ENCODE measurements around the gene IQGAP3.

The IQGAP3 gene

DNA sequence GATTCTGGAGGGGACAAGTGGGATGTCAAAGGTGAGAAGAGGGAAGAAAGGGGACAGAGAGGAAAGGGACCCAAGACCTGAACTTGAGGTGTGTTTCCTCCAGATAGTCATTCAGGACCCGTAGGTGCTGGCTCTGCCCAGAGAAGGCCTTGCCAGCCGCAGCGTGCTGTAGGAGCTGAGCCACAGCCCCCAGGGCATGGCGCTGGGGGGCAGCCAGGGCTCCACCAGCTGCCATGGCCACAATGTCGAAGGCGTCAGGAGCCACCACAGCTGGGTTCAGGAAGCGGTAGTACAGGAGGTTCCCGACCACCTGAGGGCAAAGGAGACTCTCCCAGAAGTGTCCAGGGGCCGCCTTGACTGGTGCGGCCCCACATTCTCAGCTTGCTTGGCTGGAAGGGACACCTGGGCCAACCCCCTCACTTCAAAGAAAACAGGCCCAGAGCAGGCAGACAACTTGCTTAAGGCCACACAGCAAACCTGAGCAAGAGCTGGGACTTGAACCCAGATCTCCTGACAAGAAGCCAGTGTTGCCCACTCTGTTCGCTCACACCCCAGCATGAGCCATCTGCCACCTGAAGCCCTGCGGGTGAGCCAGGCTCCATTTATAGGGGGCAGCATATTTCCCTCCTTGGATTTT lies 37.8 kb downstream of the IQGAP3 start:
- Histone ChIP-seq H3K36me3 (ENCODE audit: control insufficient read depth in 5 of 5, insufficient read depth in 5 of 5, low read length in 5 of 5) (no peaks in the 10 kb centered on the region), H3K4me3 (ENCODE audit: low read depth in 1 of 5, low read length in 5 of 5) (no peak overlapping the region), H3K27ac (ENCODE audit: low read depth, low read length) (no peak overlapping the region)

DNA sequence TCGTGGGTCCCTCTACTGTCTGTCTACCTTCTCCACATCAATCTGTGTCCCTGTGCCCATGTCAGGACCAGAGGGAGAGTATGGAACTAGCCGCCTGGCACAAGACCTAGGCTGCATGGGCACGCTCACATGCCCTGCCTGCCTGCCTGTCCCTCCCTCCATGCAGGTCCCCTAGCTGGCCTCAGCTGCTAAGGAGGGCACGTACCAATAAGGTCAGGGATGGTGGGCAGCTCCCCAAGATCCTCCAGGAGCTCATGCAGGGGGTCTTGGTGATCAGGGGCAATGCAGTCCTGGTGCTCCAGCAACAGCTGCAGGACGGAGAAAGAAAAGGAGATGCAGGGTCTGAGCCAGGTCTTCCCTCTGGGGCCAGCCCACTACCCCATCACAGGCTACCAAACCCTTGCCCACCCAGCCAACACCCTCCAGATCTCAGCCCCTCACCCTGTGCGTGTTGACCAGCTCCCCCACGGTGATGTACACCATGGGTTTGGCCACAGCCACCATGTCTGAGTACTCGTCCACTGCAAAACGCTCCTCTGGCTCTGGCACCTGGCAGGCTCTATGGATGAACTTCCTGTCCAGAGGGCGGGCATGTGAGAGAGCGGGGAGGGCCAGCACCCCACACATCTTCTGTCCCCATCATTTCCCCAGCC lies 38.7 kb downstream of the IQGAP3 start:
- Histone ChIP-seq H3K4me1 (ENCODE audit: control insufficient read depth in 5 of 5, insufficient read depth in 5 of 5, low read length in 5 of 5) (no peaks in the 10 kb centered on the region), H3K9me3 (ENCODE audit: control insufficient read depth in 5 of 5, low read length in 5 of 5) (no peaks in the 10 kb centered on the region), H3K27me3 (ENCODE audit: control insufficient read depth in 5 of 5, insufficient read depth in 4 of 5, low read length in 5 of 5) (no peaks in the 10 kb centered on the region), H3K4me3 (ENCODE audit: low read depth in 1 of 5, low read length in 5 of 5) (no peak overlapping the region), H3K36me3 (ENCODE audit: control insufficient read depth in 5 of 5, insufficient read depth in 5 of 5, low read length in 5 of 5) (no peaks in the 10 kb centered on the region), H3K9ac (ENCODE audit: low read length in 5 of 5) (no peak overlapping the region), H3K27ac (ENCODE audit: low read depth, low read length) (no peak overlapping the region)

More for the DNA sequence above, 37.8 kb downstream of the IQGAP3 start:
- H3K9ac ChIP-seq (ENCODE audit: low read length in 5 of 5): no peak overlapping the region
- no peaks in the 10 kb centered on the region for H3K9me3 ChIP-seq (ENCODE audit: control insufficient read depth in 5 of 5, low read length in 5 of 5)
- H3K4me1 ChIP-seq (ENCODE audit: control insufficient read depth in 5 of 5, insufficient read depth in 5 of 5, low read length in 5 of 5): peaks cover 0 to 5% (median 0%) of the 10 kb centered on the region in 5 donors
- no peaks in the 10 kb centered on the region for H3K27me3 ChIP-seq (ENCODE audit: control insufficient read depth in 5 of 5, insufficient read depth in 4 of 5, low read length in 5 of 5)

DNA sequence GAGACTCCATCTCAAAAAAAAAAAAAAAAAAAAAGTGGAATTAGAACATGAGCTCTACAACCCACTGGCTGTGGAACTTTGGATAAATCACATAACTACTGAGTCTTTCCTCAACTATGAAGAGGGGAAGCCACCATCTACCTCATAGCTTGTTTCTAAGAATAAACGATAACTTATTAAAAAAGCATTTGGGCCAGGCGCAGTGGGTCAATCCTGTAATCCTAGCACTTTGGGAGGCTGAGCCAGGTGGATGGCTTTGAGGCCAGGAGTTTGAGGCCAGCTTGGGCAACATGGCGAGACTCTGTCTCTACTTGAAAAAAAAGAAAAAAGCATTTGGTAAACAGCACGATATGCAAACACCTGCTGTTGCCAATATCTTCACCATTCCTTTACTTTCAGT lies 40.0 kb downstream of the IQGAP3 start:
- Histone ChIP-seq H3K9ac (ENCODE audit: low read length in 5 of 5) (no peak overlapping the region), H3K4me1 (ENCODE audit: control insufficient read depth in 5 of 5, insufficient read depth in 5 of 5, low read length in 5 of 5) (no peaks in the 10 kb centered on the region), H3K27me3 (ENCODE audit: control insufficient read depth in 5 of 5, insufficient read depth in 4 of 5, low read length in 5 of 5) (no peaks in the 10 kb centered on the region), H3K36me3 (ENCODE audit: control insufficient read depth in 5 of 5, insufficient read depth in 5 of 5, low read length in 5 of 5) (no peaks in the 10 kb centered on the region), H3K9me3 (ENCODE audit: control insufficient read depth in 5 of 5, low read length in 5 of 5) (no peaks in the 10 kb centered on the region), H3K4me3 (ENCODE audit: low read depth in 1 of 5, low read length in 5 of 5) (no peak overlapping the region), H3K27ac (ENCODE audit: low read depth, low read length) (no peak overlapping the region)

DNA sequence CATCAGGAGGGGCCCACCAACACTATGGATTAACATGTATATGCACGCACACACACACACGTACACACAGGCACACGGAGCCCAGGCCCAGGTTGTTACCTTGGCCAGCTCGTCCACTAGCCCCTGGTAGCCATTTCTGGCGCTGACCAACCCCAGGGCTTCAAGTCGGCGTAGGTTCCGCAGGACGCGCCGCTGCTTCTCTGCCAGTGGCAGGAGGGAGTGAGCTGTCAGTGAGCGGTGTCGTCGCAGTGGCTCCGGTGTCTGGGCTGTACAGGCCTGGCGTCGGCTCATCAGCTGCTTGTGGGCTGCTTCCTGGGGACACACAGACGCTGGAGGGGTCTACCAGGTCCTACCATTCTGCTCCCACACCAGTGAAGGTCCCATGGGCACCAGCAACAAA lies 42.4 kb downstream of the IQGAP3 start:
- Histone ChIP-seq H3K36me3 (ENCODE audit: control insufficient read depth in 5 of 5, insufficient read depth in 5 of 5, low read length in 5 of 5) (no peaks in the 10 kb centered on the region), H3K4me3 (ENCODE audit: low read depth in 1 of 5, low read length in 5 of 5) (no peak overlapping the region), H3K27ac (ENCODE audit: low read depth, low read length) (no peak overlapping the region), H3K9me3 (ENCODE audit: control insufficient read depth in 5 of 5, low read length in 5 of 5) (no peaks in the 10 kb centered on the region), H3K9ac (ENCODE audit: low read length in 5 of 5) (no peak overlapping the region), H3K4me1 (ENCODE audit: control insufficient read depth in 5 of 5, insufficient read depth in 5 of 5, low read length in 5 of 5) (peaks cover 0 to 9% (median 0%) of the 10 kb centered on the region in 5 donors), H3K27me3 (ENCODE audit: control insufficient read depth in 5 of 5, insufficient read depth in 4 of 5, low read length in 5 of 5) (no peaks in the 10 kb centered on the region)

DNA sequence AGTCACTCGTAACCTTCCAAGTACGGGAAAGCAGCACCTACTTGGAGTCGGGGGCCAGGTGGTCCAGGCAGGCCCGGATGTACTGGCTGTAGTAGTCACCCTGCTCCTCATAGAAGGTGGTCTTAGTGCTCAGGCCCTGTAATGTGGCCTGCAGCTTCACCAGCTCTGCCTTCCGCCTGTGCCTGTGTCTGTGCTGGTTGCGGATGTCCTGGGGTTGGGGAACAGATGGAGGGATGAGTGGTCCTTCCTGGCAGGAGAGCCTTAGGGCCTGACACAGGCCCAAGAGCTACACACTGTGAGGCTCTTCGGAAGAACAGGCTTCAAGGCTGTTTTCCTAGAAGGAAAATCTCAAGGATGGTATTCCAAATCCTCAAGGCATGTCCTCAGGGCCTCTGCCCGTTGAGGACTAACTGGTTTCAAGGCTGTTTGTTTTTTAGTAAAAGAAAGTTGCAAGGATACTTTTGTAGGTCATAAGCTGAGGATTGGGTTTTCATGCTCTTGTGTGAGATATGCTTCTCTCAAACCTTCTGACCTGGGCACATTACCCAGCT lies 43.4 kb downstream of the IQGAP3 start:
- Histone ChIP-seq H3K9ac (ENCODE audit: low read length in 5 of 5) (no peak overlapping the region), H3K9me3 (ENCODE audit: control insufficient read depth in 5 of 5, low read length in 5 of 5) (no peaks in the 10 kb centered on the region), H3K36me3 (ENCODE audit: control insufficient read depth in 5 of 5, insufficient read depth in 5 of 5, low read length in 5 of 5) (no peaks in the 10 kb centered on the region), H3K27me3 (ENCODE audit: control insufficient read depth in 5 of 5, insufficient read depth in 4 of 5, low read length in 5 of 5) (no peaks in the 10 kb centered on the region), H3K4me1 (ENCODE audit: control insufficient read depth in 5 of 5, insufficient read depth in 5 of 5, low read length in 5 of 5) (peaks cover 0 to 18% (median 0%) of the 10 kb centered on the region in 5 donors), H3K27ac (ENCODE audit: low read depth, low read length) (no peak overlapping the region), H3K4me3 (ENCODE audit: low read depth in 1 of 5, low read length in 5 of 5) (no peak overlapping the region)

DNA sequence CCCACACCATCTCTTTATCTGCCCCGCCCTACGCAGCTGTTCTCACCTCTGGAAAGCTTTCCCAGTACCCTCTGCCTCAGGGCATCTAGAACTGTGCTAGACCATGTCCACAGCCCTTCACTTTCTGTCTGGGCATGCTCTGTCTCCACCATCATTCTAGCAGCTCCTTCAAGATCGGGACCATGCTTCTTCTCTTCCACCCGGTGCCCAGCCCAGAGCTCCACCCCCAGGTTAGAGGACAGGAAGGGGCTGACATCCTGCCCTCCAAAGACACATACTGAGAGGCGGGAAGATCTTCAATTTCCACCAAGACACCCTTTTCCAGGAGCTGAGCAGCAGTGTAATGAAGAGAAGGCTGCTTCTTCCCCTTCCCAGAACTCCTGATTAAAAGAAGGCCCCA lies 44.1 kb downstream of the IQGAP3 start:
- peaks cover 0 to 18% (median 0%) of the 10 kb centered on the region in 5 donors for H3K4me1 ChIP-seq (ENCODE audit: control insufficient read depth in 5 of 5, insufficient read depth in 5 of 5, low read length in 5 of 5)
- no peak overlapping the region for H3K4me3 ChIP-seq (ENCODE audit: low read depth in 1 of 5, low read length in 5 of 5)
- H3K27ac ChIP-seq (ENCODE audit: low read depth, low read length): no peak overlapping the region
- H3K9ac ChIP-seq (ENCODE audit: low read length in 5 of 5): no peak overlapping the region
- H3K27me3 ChIP-seq (ENCODE audit: control insufficient read depth in 5 of 5, insufficient read depth in 4 of 5, low read length in 5 of 5): no peaks in the 10 kb centered on the region
- no peaks in the 10 kb centered on the region for H3K36me3 ChIP-seq (ENCODE audit: control insufficient read depth in 5 of 5, insufficient read depth in 5 of 5, low read length in 5 of 5)
- no peaks in the 10 kb centered on the region for H3K9me3 ChIP-seq (ENCODE audit: control insufficient read depth in 5 of 5, low read length in 5 of 5)

DNA sequence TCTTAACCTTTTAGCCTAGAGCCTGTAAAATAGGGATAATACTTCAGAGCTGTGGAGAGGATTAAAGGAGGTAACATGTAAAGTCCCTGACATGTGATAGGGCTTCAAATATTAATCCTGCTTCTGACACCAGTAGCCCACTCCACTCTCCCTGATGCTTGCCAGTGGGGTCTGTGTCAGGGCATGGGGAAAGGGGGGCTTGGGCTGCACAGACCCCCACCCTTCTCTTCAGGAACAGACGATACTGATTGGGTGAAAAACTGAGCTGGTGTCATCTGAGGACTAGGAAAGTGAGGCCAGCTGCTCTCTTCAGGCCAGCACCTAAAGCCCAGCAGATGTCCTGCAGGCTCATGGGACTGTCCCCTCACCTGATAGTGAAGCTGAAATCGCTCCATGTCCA lies 44.8 kb downstream of the IQGAP3 start:
- H3K9ac ChIP-seq (ENCODE audit: low read length in 5 of 5): no peak overlapping the region

DNA sequence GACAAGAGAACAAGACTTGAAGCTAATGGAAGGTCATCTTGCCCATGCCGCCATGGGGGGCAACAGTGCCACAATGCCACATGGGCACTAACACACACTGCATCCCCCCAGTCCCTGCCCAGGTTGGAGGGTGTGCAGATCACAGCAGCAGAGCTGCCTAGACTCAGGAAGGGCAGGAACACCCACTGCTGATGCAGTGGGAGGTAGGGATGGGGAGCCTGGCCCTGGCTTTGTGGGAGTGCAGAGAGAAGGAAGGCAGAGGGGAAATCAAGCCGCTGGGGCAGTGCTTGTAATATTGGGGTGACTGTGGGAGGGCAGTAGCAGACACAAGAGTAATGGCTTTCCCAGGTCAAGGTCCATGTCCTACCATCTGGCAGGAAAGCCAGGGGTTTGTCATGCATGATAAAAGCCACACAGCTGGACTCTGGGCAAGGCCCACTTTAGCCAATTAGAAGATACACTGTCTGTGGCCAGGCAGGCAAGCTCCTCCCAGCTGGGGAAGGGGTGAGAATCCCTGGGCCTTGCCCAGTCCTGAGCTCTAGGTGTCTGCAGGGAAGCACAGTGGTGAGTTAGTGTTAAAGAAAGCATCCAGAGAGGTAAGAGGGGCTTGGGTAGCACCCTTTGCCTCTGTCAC lies 46.4 kb downstream of the IQGAP3 start:
- H3K9ac ChIP-seq (ENCODE audit: low read length in 5 of 5): no peak overlapping the region
- peaks cover 0 to 18% (median 0%) of the 10 kb centered on the region in 5 donors for H3K4me1 ChIP-seq (ENCODE audit: control insufficient read depth in 5 of 5, insufficient read depth in 5 of 5, low read length in 5 of 5)
- no peaks in the 10 kb centered on the region for H3K27me3 ChIP-seq (ENCODE audit: control insufficient read depth in 5 of 5, insufficient read depth in 4 of 5, low read length in 5 of 5)
- no peak overlapping the region for H3K4me3 ChIP-seq (ENCODE audit: low read depth in 1 of 5, low read length in 5 of 5)
- H3K27ac ChIP-seq (ENCODE audit: low read depth, low read length): no peak overlapping the region
- H3K9me3 ChIP-seq (ENCODE audit: control insufficient read depth in 5 of 5, low read length in 5 of 5): no peaks in the 10 kb centered on the region
- no peaks in the 10 kb centered on the region for H3K36me3 ChIP-seq (ENCODE audit: control insufficient read depth in 5 of 5, insufficient read depth in 5 of 5, low read length in 5 of 5)

More for the DNA sequence above, 44.8 kb downstream of the IQGAP3 start:
- H3K27ac ChIP-seq (ENCODE audit: low read depth, low read length): no peak overlapping the region
- H3K4me1 ChIP-seq (ENCODE audit: control insufficient read depth in 5 of 5, insufficient read depth in 5 of 5, low read length in 5 of 5): peaks cover 0 to 18% (median 0%) of the 10 kb centered on the region in 5 donors
- no peaks in the 10 kb centered on the region for H3K27me3 ChIP-seq (ENCODE audit: control insufficient read depth in 5 of 5, insufficient read depth in 4 of 5, low read length in 5 of 5)
- no peaks in the 10 kb centered on the region for H3K36me3 ChIP-seq (ENCODE audit: control insufficient read depth in 5 of 5, insufficient read depth in 5 of 5, low read length in 5 of 5)
- H3K4me3 ChIP-seq (ENCODE audit: low read depth in 1 of 5, low read length in 5 of 5): no peak overlapping the region
- no peaks in the 10 kb centered on the region for H3K9me3 ChIP-seq (ENCODE audit: control insufficient read depth in 5 of 5, low read length in 5 of 5)

GRCh38 chr1:156525071-156525501 lies 47.3 kb downstream of the IQGAP3 start:
- H3K9ac ChIP-seq (ENCODE audit: low read length in 5 of 5): peak overlapping the region in 1 of 5 donors; percentile 20
- H3K27me3 ChIP-seq (ENCODE audit: control insufficient read depth in 5 of 5, insufficient read depth in 4 of 5, low read length in 5 of 5): no peaks in the 10 kb centered on the region
- no peak overlapping the region for H3K4me3 ChIP-seq (ENCODE audit: low read depth in 1 of 5, low read length in 5 of 5)
- no peaks in the 10 kb centered on the region for H3K36me3 ChIP-seq (ENCODE audit: control insufficient read depth in 5 of 5, insufficient read depth in 5 of 5, low read length in 5 of 5)
- H3K9me3 ChIP-seq (ENCODE audit: control insufficient read depth in 5 of 5, low read length in 5 of 5): no peaks in the 10 kb centered on the region
- H3K27ac ChIP-seq (ENCODE audit: low read depth, low read length): no peak overlapping the region
- peaks cover 0 to 18% (median 0%) of the 10 kb centered on the region in 5 donors for H3K4me1 ChIP-seq (ENCODE audit: control insufficient read depth in 5 of 5, insufficient read depth in 5 of 5, low read length in 5 of 5)

DNA sequence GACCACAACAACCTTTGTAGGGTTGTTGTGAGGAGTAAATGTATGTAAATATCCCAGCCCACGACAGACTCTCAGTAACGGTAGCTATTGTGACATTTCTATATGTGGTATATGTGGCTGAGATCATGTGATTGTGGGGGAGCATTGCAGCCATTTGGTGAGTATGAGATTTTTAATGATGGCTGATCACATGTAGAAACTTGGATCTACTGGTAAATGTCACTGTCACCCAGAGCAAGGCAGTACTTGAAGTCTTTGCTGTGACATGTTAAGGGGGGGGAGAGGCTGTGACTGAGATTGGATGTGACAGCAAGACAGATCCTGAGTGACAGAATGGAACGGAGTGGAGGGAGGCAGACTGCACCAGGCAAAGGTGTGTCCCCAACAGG lies 47.9 kb downstream of the IQGAP3 start:
- Histone ChIP-seq H3K4me1 (ENCODE audit: control insufficient read depth in 5 of 5, insufficient read depth in 5 of 5, low read length in 5 of 5) (peaks cover 0 to 18% (median 0%) of the 10 kb centered on the region in 5 donors), H3K36me3 (ENCODE audit: control insufficient read depth in 5 of 5, insufficient read depth in 5 of 5, low read length in 5 of 5) (no peaks in the 10 kb centered on the region), H3K27me3 (ENCODE audit: control insufficient read depth in 5 of 5, insufficient read depth in 4 of 5, low read length in 5 of 5) (no peaks in the 10 kb centered on the region), H3K9ac (ENCODE audit: low read length in 5 of 5) (peak overlapping the region in 1 of 5 donors; percentile 20), H3K9me3 (ENCODE audit: control insufficient read depth in 5 of 5, low read length in 5 of 5) (no peaks in the 10 kb centered on the region), H3K27ac (ENCODE audit: low read depth, low read length) (no peak overlapping the region), H3K4me3 (ENCODE audit: low read depth in 1 of 5, low read length in 5 of 5) (no peak overlapping the region)
